H1 (cell line): Measurements from ENCODE around the gene UQCC5. TPM values are rescaled to one million over a fixed set of nuclear protein-coding genes. Genes with fewer than 3 reads are reported as not detected.

Experiments
- CBX8 ChIP-seq: fragments of 300-800, 300-1000 bp; sonication (generic); IDR thresholded peaks from 2 replicates; pipeline ENCODE4 v1.7.1; 2016; ENCODE audit warnings: low read depth, low read length, borderline replicate concordance
- JUN ChIP-seq: IDR thresholded peaks from 2 replicates; pipeline ENCODE4 v1.6.1; 2011; ENCODE audit warnings: low read depth, mild to moderate bottlenecking, improper control_type of control experiment, low read length
- RFX5 ChIP-seq: IDR thresholded peaks from 2 replicates; pipeline ENCODE4 v1.6.1; 2011; ENCODE audit warnings: low read depth, low read length, improper control_type of control experiment, borderline replicate concordance
- RXRA ChIP-seq: IDR thresholded peaks from 2 replicates; pipeline ENCODE4 v1.6.1; 2011; ENCODE audit warnings: low read depth, mild to moderate bottlenecking, low read length, moderate library complexity; ENCODE audit not compliant: insufficient read depth
- polyA plus RNA-seq, 7 experiments: library from polyadenylated mRNA; depleted of rRNA in 3 of 7; stranded (reverse) in 5 of 7; unstranded in 2 of 7; fragments of >200 nt in 5 of 7; fragments of 200-250 nt in 2 of 7; gene quantifications; 1 replicate in 5 of 7; 2 replicates in 1 of 7; 4 replicates in 1 of 7; pipeline versions ENCODE4 v1.2.1 to v1.2.3, GENCODE V29; 2011 to 2013; ENCODE audit warnings: missing spikeins in 2 of 7, mixed read lengths in 2 of 7
- total RNA-seq: library from RNA; stranded (reverse); fragmentation: NEBNext Ultra II Directional; extraction: Animal tissue kit (Norgen Biotek cat#: 25700); gene quantifications from 2 replicates; pipeline ENCODE4 v1.2.1, GENCODE V29; 2021

The UQCC5 gene
- total and polyA plus RNA-seq, 2 of the 8 experiments (the other 6 are each of a cell fraction or from before 2014, with no cell fraction given), result 35.0 to 37.7 TPM

- TF ChIP-seq RXRA (no peak), RFX5 (no peak), JUN (no peak), CBX8 (no peak)
Observed at GRCh38 chr3:52530918-52531826, 5.2 kb upstream of the UQCC5 start (continued).
